NT2/D1 (cell line): ENCODE results near the gene FBXW9.

Experiments
- SUZ12 ChIP-seq: IDR thresholded peaks from 2 replicates; pipeline ENCODE4 v1.6.1; 2011; ENCODE audit not compliant: insufficient read length, insufficient read depth; ENCODE audit errors: extremely low read depth
- YY1 ChIP-seq: IDR thresholded peaks from 2 replicates; pipeline ENCODE4 v1.6.1; 2011; ENCODE audit not compliant: insufficient read length, insufficient read depth
- ZNF274 ChIP-seq: IDR thresholded peaks from 2 replicates; pipeline ENCODE4 v1.6.1; 2011; ENCODE audit warnings: mild to moderate bottlenecking, low read depth, low read length

GRCh38 chr19:12727745-12728433, 31.5 kb upstream of the FBXW9 start:
- TF ChIP-seq YY1 (no peak), SUZ12 (no peak), ZNF274 (no peak)
